G401 (cell line): Measurements from ENCODE around the gene NSG2. TPM values are rescaled to one million over a fixed set of nuclear protein-coding genes. Genes with fewer than 3 reads are reported as not detected.
"Not testable (repeated sequence)": the region's sequence is repeated elsewhere in the genome, so short reads cannot be mapped to it uniquely, and the experiment has no call there.

Experiments
- DNase-seq: peaks from one replicate; pipeline ENCODE4 v3.0.0-alpha.2; 2015; ENCODE audit warnings: low spot score
- in situ Hi-C: cut with HindIII; loops from 2 replicates; pipeline ENCODE4 v1.10.0; 2016; ENCODE audit warnings: low sequenced_read_pairs, mixed read lengths
- total RNA-seq: library from RNA; depleted of rRNA; stranded (reverse); fragments of >200 nt; shearing (Covaris generic); gene quantifications from 2 replicates; pipeline ENCODE4 v1.2.3, GENCODE V29; 2014; rRNA removed

Gene NSG2
- total RNA-seq, result 0.85 TPM in 1 of 2 replicates, not detected in the other

GRCh38 chr5:174045470-174046025 lies at the start of gene NSG2:
Gene NSG2, plus strand, starts transcription at chr5:174045706. Its CDS starts 1,050 bp downstream, at chr5:174046756.
- DNase-seq, result peak; percentile 96
- in situ Hi-C loops, result no loop called here

GRCh38 chr5:173997331-173997730 lies 48.2 kb upstream of the NSG2 start:
- in situ Hi-C loops, result no loop called here
- no peak for DNase-seq

- DNase-seq, result no peak
- in situ Hi-C loops, result no loop called here
Observed at GRCh38 chr5:173998531-173998930, 47.0 kb upstream of the NSG2 start.

GRCh38 chr5:174000076-174000475 lies 45.4 kb upstream of the NSG2 start:
- no peak for DNase-seq
- in situ Hi-C loops, result no loop called here

GRCh38 chr5:174003795-174004194 lies 41.7 kb upstream of the NSG2 start:
- in situ Hi-C loops, result no loop called here
- DNase-seq, result no peak

- in situ Hi-C loops, result no loop called here
- DNase-seq, result no peak
Observed at GRCh38 chr5:174008922-174009321, 36.6 kb upstream of the NSG2 start.

- in situ Hi-C loops, result no loop called here
- no peak for DNase-seq
Observed at GRCh38 chr5:174010365-174010764, 35.1 kb upstream of the NSG2 start.

- in situ Hi-C loops, result no loop called here
- DNase-seq, result no peak
Observed at GRCh38 chr5:174011441-174011840, 34.1 kb upstream of the NSG2 start.

GRCh38 chr5:174020069-174020927 lies 25.2 kb upstream of the NSG2 start:
- in situ Hi-C loops, result not testable (repeated sequence)
- DNase-seq, result peak; percentile 73

- DNase-seq, result no peak
- in situ Hi-C loops, result no loop called here
Observed at GRCh38 chr5:174020928-174021304, 24.6 kb upstream of the NSG2 start.

GRCh38 chr5:174022384-174023095 lies 23.0 kb upstream of the NSG2 start:
- no peak for DNase-seq
- in situ Hi-C loops, result no loop called here

- in situ Hi-C loops, result no loop called here
- no peak for DNase-seq
Observed at GRCh38 chr5:174030286-174030685, 15.2 kb upstream of the NSG2 start.

GRCh38 chr5:174044466-174045254 lies 846 bp upstream of the NSG2 start:
- in situ Hi-C loops, result no loop called here
- no peak for DNase-seq

- in situ Hi-C loops, result no loop called here
- peak; percentile 66 for DNase-seq
Observed at GRCh38 chr5:174046558-174046957, 1.1 kb downstream of the NSG2 start.

GRCh38 chr5:174047472-174048099 lies 2.1 kb downstream of the NSG2 start:
- DNase-seq, result peak; percentile 31
- in situ Hi-C loops, result no loop called here

- in situ Hi-C loops, result no loop called here
- peak; percentile 34 for DNase-seq
Observed at GRCh38 chr5:174052636-174053035, 7.1 kb downstream of the NSG2 start.

- in situ Hi-C loops, result no loop called here
- no peak for DNase-seq
Observed at GRCh38 chr5:174053905-174054304, 8.4 kb downstream of the NSG2 start.

GRCh38 chr5:174056064-174056847 lies 10.8 kb downstream of the NSG2 start:
- in situ Hi-C loops, result no loop called here
- DNase-seq, result peak; percentile 80
